ENCODE results near the gene PI4K2B.
"Not testable (repeated sequence)": the region's sequence is repeated elsewhere in the genome, so short reads cannot be mapped to it uniquely, and the experiment has no call there.

Gene PI4K2B

DNA sequence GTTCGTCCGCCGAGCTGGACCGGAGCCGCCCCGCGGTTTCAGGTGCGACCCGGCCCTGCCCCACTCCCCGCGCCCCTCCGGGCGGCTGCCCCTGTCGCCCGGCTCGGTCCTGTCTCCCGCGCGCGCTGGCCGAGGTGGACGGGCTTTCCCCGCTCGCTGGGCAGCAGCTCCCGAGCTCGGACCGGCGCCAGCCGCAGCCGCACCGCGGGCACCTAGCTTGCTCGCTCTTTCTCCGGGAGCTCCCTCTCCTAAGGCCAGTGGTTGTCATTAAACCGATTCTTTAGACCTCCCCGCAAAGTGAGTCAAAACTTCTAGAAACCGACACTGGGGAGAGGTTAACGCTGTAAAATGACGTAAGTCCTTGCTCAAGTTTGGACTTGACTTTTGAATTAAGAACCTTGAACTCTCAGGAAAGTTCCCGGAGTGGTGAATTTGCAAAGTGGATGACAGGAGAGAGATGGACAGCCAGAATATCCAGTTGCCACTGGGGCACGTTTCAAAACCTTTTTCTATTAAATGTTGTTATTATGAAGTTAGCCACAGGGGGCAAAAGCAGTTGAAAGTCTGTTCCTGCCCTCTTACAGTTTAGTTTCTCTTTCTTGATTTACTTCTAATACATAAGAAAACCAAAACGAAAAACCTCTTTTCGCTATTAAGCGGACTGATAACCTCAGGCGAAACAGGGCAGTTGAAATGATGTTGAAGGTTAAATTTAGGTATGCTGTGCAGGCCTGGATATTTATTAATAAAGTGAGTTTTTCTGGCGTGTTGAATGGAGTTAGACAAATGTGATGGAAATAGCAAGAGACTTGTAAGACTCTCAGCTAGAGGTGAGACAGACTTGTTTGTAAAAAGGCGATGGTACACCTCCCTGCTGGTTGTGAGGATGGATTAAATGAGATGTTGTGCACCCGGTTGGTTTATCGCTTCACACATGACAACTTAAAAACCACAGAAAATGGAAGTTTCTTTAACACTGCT, 847 bp downstream of the PI4K2B start (continued):
- TF ChIP-seq, protein P1, sequence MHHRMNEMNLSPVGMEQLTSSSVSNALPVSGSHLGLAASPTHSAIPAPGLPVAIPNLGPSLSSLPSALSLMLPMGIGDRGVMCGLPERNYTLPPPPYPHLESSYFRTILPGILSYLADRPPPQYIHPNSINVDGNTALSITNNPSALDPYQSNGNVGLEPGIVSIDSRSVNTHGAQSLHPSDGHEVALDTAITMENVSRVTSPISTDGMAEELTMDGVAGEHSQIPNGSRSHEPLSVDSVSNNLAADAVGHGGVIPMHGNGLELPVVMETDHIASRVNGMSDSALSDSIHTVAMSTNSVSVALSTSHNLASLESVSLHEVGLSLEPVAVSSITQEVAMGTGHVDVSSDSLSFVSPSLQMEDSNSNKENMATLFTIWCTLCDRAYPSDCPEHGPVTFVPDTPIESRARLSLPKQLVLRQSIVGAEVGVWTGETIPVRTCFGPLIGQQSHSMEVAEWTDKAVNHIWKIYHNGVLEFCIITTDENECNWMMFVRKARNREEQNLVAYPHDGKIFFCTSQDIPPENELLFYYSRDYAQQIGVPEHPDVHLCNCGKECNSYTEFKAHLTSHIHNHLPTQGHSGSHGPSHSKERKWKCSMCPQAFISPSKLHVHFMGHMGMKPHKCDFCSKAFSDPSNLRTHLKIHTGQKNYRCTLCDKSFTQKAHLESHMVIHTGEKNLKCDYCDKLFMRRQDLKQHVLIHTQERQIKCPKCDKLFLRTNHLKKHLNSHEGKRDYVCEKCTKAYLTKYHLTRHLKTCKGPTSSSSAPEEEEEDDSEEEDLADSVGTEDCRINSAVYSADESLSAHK (tag by site-specific recombination; IDR thresholded peaks at IDR 0.05): peak; percentile 97

DNA sequence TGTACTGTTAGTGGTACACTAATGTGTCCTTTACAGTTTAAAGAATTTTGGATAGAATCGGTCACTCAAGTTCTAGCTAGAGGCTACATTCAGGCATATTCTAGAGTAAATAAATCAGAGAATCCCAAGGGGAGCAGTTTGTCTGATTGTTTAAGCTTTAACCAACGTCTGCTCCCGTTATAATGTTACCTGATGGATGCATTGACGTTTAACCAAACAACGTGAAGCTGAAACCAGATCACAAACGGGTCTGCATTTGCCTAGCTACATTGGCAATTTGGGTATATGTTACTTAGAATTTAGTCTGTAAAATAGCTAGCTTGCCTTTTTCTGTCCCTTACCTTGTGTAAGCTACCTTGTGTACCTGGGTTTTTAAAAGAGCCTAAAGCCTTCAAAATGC, 1.6 kb downstream of the PI4K2B start:
- Histone ChIP-seq H3K4me1 (ENCODE audit: control insufficient read depth, insufficient read depth, low read length) (no peaks in the 10 kb centered on the region), H3K36me3 (ENCODE audit: control insufficient read depth in 2 of 2, insufficient read depth in 1 of 2, low read length in 2 of 2) (peaks cover 0 to 4% of the 10 kb centered on the region in 2 experiments; a peak in 1 of 3 replicates), H3K9me3 (ENCODE audit: control insufficient read depth, insufficient read depth, low read depth, low read length) (no peaks in the 10 kb centered on the region), H3K4me3 (ENCODE audit: low read depth, low read length) (peak overlapping the region; percentile 78), H3K27ac (ENCODE audit: extremely low read depth, low read depth, low read length) (no peak overlapping the region)
- POLR2A ChIA-PET: no interaction called here
- TF ChIP-seq ZNF214 (tag by site-specific recombination; IDR thresholded peaks at IDR 0.05; ENCODE audit: borderline replicate concordance) (no peak), ZBTB48 (tag by site-specific recombination; IDR thresholded peaks at IDR 0.05) (no peak), PRDM1 (tag by site-specific recombination; IDR thresholded peaks at IDR 0.05) (no peak), ZNF544 (tag by site-specific recombination; IDR thresholded peaks at IDR 0.05) (no peak), FEZF1 (tag by site-specific recombination; IDR thresholded peaks at IDR 0.05) (no peak), HOXC10 (CRISPR knock-in tag; IDR thresholded peaks at IDR 0.05) (no peak), TRIM28 (IDR thresholded peaks at IDR 0.05; ENCODE audit: borderline replicate concordance, low read length) (no peak), ZNF521 (tag by site-specific recombination; IDR thresholded peaks at IDR 0.05) (no peak), ZNF311 (tag by site-specific recombination; IDR thresholded peaks at IDR 0.05; ENCODE audit: borderline replicate concordance) (no peak), ZNF610 (tag by site-specific recombination; IDR thresholded peaks at IDR 0.05; ENCODE audit: borderline replicate concordance) (no peak), ZNF350 (tag by site-specific recombination; IDR thresholded peaks at IDR 0.05) (no peak), ZNF23 (tag by site-specific recombination; IDR thresholded peaks at IDR 0.05; ENCODE audit: borderline replicate concordance) (no peak)
- TF ChIP-seq, protein P2, sequence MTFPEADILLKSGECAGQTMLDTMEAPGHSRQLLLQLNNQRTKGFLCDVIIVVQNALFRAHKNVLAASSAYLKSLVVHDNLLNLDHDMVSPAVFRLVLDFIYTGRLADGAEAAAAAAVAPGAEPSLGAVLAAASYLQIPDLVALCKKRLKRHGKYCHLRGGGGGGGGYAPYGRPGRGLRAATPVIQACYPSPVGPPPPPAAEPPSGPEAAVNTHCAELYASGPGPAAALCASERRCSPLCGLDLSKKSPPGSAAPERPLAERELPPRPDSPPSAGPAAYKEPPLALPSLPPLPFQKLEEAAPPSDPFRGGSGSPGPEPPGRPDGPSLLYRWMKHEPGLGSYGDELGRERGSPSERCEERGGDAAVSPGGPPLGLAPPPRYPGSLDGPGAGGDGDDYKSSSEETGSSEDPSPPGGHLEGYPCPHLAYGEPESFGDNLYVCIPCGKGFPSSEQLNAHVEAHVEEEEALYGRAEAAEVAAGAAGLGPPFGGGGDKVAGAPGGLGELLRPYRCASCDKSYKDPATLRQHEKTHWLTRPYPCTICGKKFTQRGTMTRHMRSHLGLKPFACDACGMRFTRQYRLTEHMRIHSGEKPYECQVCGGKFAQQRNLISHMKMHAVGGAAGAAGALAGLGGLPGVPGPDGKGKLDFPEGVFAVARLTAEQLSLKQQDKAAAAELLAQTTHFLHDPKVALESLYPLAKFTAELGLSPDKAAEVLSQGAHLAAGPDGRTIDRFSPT (tag by site-specific recombination; IDR thresholded peaks at IDR 0.05): no peak
- CTCF ChIA-PET: interaction anchor here (0.7 to 5.4 kb wide), 6 partner anchors 55 to 613 kb away, joined by 3 to 18 read pairs (median 3); partner anchors contain the start of gene ZCCHC4

DNA sequence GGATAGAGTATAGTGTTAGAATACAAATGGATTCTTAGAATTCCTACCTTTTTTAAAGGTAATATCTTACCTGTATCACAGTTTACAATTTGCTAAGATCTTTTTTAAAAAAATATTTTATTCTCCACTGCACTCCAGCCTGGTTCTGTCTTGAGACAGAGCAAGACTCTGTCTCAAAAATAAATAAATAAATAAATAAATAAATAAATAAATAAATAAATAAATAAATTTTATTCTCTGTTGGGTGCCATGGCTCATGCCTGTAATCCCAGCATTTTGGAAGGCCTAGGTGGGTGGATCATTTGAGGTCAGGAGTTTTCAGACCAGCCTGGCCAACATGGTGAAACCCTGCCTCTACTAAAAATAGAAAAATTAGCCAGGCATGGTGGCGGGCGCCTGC, 2.2 kb downstream of the PI4K2B start:
- H3K36me3 ChIP-seq (ENCODE audit: control insufficient read depth in 2 of 2, insufficient read depth in 1 of 2, low read length in 2 of 2); H3K27ac ChIP-seq (ENCODE audit: extremely low read depth, low read depth, low read length); H3K9me3 ChIP-seq (ENCODE audit: control insufficient read depth, insufficient read depth, low read depth, low read length); H3K4me1 ChIP-seq (ENCODE audit: control insufficient read depth, insufficient read depth, low read length); H3K4me3 ChIP-seq (ENCODE audit: low read depth, low read length); POLR2A ChIA-PET: not testable (repeated sequence)
- peak; percentile 18; the same call in 1 of the 2 replicates for TF ChIP-seq ZNF555 (tag by site-specific recombination; conservative IDR thresholded peaks at IDR 0.05)
- peak; percentile 53; the same call in 1 of the 2 replicates for TF ChIP-seq ZNF394 (tag by site-specific recombination; IDR thresholded peaks at IDR 0.05; ENCODE audit: borderline replicate concordance)
- TF ChIP-seq ZNF335 (tag by site-specific recombination; conservative IDR thresholded peaks at IDR 0.05): 0 out of 2 replicates have a peak, but pooled peaks have one; percentile 23
- 0 out of 2 replicates have a peak, but pooled peaks have one; percentile 5 for TF ChIP-seq ZNF623 (tag by site-specific recombination; IDR thresholded peaks at IDR 0.05)
- TF ChIP-seq ZNF426 (tag by site-specific recombination; IDR thresholded peaks at IDR 0.05): peak; percentile 30
- CTCF ChIA-PET: interaction anchor here (0.8 to 5.4 kb wide), 3 partner anchors 74 to 613 kb away, joined by 3 to 18 read pairs (median 3); partner anchors contain the start of gene ZCCHC4

All from HEK293 (cell line).